ENCODE data around the gene GDF11. TPM values are rescaled to one million over a fixed set of nuclear protein-coding genes. Genes with fewer than 3 reads are reported as not detected.
A peak's percentile ranks its signal among the peaks of the same experiment; 100 is the strongest.

GDF11 gene
- polyA plus RNA-seq, 2 of the 4 experiments (the other 2 are of a cell fraction) = 1.2 to 3.6 TPM

DNA sequence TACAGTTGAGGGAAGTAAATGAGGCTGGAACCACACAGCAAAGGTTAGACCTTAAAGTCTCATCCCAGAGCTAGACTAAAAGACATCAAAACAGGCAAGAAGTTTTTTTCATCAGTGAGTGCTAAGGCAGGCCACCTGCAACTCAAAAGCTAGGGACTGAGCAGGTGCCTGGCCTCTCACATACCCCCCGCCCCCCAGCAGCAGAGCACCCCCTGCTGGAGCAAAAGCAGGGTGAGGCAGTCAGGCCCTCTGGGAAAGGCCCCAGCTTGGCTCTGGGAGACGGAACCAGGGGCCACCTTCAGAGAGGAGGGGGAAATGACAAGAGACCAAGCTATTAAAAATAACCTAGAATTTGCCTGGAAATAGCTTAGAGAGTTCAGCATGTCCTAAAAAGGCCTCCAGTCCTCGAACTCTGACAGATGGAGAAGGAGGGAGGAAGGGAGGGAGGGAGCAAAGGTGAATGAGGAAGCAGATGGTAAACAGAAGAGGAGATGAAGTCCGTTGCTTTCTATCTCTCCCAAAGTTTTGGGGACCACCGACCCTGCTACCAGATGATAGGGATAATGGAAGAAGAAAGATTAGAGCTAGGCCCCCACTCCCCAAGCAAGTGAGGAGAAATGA is 37.0 kb upstream of the GDF11 start:
- Histone ChIP-seq H3K27ac (no peak overlapping the region), H3K4me1 (peaks cover 16% of the 10 kb centered on the region; the same call in 2 of the 3 replicates), H3K9me3 (no peaks in the 10 kb centered on the region), H3K4me3 (no peak overlapping the region), H3K4me2 (no peak overlapping the region)
- TF ChIP-seq CEBPB (IDR thresholded peaks at IDR 0.05) = no peak
- TF ChIP-seq PHF8 (IDR thresholded peaks at IDR 0.05; ENCODE audit: borderline replicate concordance, low read depth) = no peak
- no peak for TF ChIP-seq CHD2 (IDR thresholded peaks at IDR 0.05; ENCODE audit: low read length, partially characterized antibody)
- TF ChIP-seq EHF (CRISPR knock-in tag; IDR thresholded peaks at IDR 0.05) = no peak
- TF ChIP-seq SREBF2 (IDR thresholded peaks at IDR 0.05) = no peak
- no peak for TF ChIP-seq MAFK (IDR thresholded peaks at IDR 0.05; ENCODE audit: partially characterized antibody)
- peak; percentile 32; the same call in 2 of the 3 replicates for TF ChIP-seq CTCF (IDR thresholded peaks at IDR 0.05)
- TF ChIP-seq SMC3 (IDR thresholded peaks at IDR 0.05) = no peak
- 0 out of 5 replicates have a peak, but pooled peaks of 1 of the 2 experiments have one; percentile 17 for TF ChIP-seq RAD21 (conservative IDR thresholded peaks at IDR 0.05 in 1 of 2, IDR thresholded peaks at IDR 0.05 in 1 of 2)
- POLR2A ChIA-PET = interaction anchor here (1.4 kb wide), 1 partner anchor 10 kb away, joined by 5 read pairs; the partner anchor contains the start of gene BLOC1S1
- CTCF ChIA-PET = interaction anchor here (0.6 to 3.1 kb wide), 9 partner anchors 8 to 229 kb away, joined by 3 to 20 read pairs (median 3); partner anchors contain the start of gene BLOC1S1
- 37% methylated on average over 5 of the region's 5 CpGs for WGBS (ENCODE audit: missing lambda C conversion rate)
- FAIRE-seq (no peak), ATAC-seq (peak in 1 of 2 experiments; percentile 66; a peak in 3 of 6 replicates), DNase-seq (ENCODE audit: low read depth in 1 of 2, low spot score in 1 of 2) (peak; percentile 27 to 41)

DNA sequence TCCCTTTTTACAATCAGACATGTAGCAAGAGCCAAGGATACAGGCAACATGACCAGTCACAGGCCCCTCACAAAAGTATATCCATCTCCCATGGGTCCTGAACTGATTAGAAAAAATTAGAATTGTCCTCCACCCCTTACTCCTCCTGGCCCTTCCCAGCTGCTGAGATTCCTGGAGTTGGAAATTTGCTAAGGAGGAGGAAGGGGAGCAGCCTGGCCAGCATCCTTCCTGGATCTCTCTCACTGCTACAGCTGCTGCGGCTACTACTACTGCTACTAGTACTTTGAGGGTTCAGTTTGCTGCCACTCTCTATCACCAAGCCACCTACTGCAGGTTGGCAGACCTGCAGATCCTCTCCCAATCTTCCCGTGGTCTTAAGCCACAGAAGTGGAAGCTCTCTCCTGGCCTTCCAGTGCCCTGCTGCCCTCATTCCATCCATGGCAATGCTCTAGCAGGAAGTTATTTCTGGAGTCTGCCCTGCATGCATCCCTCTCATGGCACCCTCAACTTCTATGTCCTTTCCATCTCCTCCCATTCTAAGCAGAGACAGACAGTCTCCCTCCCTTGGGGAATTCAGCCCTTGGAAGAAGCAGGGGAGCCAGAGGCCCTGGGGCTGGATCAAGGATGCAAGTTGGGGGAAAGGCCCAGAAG is 36.2 kb upstream of the GDF11 start:
- DNase-seq (ENCODE audit: low read depth in 1 of 2, low spot score in 1 of 2) = no peak
- CTCF ChIA-PET = interaction anchor here (0.6 to 3.1 kb wide), 8 partner anchors 9 to 228 kb away, joined by 3 to 20 read pairs (median 4); partner anchors contain the start of genes BLOC1S1 and RDH5
- no peak for TF ChIP-seq TP53 (CRISPR knock-in tag; IDR thresholded peaks at IDR 0.05)
- TF ChIP-seq, protein P1, sequence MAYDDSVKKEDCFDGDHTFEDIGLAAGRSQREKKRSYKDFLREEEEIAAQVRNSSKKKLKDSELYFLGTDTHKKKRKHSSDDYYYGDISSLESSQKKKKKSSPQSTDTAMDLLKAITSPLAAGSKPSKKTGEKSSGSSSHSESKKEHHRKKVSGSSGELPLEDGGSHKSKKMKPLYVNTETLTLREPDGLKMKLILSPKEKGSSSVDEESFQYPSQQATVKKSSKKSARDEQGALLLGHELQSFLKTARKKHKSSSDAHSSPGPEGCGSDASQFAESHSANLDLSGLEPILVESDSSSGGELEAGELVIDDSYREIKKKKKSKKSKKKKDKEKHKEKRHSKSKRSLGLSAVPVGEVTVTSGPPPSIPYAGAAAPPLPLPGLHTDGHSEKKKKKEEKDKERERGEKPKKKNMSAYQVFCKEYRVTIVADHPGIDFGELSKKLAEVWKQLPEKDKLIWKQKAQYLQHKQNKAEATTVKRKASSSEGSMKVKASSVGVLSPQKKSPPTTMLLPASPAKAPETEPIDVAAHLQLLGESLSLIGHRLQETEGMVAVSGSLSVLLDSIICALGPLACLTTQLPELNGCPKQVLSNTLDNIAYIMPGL (CRISPR knock-in tag; IDR thresholded peaks at IDR 0.05; ENCODE audit: borderline replicate concordance) = no peak
- no peak for TF ChIP-seq KDM5A (IDR thresholded peaks at IDR 0.05)
- no peak for TF ChIP-seq FOSB (CRISPR knock-in tag; IDR thresholded peaks at IDR 0.05)
- no peak for TF ChIP-seq NR3C1 (IDR thresholded peaks at IDR 0.05)
- no peak for TF ChIP-seq EHMT2 (IDR thresholded peaks at IDR 0.05; ENCODE audit: low read depth)
- no peak for TF ChIP-seq PHF8 (IDR thresholded peaks at IDR 0.05; ENCODE audit: borderline replicate concordance, low read depth)
- TF ChIP-seq CHD4 (IDR thresholded peaks at IDR 0.05; ENCODE audit: borderline replicate concordance) = no peak
- TF ChIP-seq MAZ (IDR thresholded peaks at IDR 0.05; ENCODE audit: borderline replicate concordance, low read depth, low read length) = no peak
- no peak for TF ChIP-seq HOXB5 (CRISPR knock-in tag; IDR thresholded peaks at IDR 0.05)
- no peak for TF ChIP-seq CHD2 (IDR thresholded peaks at IDR 0.05; ENCODE audit: low read length, partially characterized antibody)
- TF ChIP-seq CTCF (IDR thresholded peaks at IDR 0.05) = no peak
- TF ChIP-seq ESRRA (IDR thresholded peaks at IDR 0.05; ENCODE audit: borderline replicate concordance, low read length) = no peak
- no peak for TF ChIP-seq ZC3H11A (IDR thresholded peaks at IDR 0.05)
- WGBS (ENCODE audit: missing lambda C conversion rate) = 75% methylated on average over 2 of the region's 2 CpGs
- POLR2A ChIA-PET = interaction anchor here (1.4 kb wide), 1 partner anchor 9 kb away, joined by 5 read pairs; the partner anchor contains the start of gene BLOC1S1
- H3K9me3 ChIP-seq = no peaks in the 10 kb centered on the region
- no peak overlapping the region for H3K27ac ChIP-seq
- no peak for FAIRE-seq
- peaks cover 16% of the 10 kb centered on the region; the same call in 2 of the 3 replicates for H3K4me1 ChIP-seq
- no peak overlapping the region for H3K4me3 ChIP-seq
- H3K4me2 ChIP-seq = peak overlapping the region; percentile 99; the same call in 2 of the 3 replicates
- no peak; a peak in 1 of 6 replicates for ATAC-seq
